ENCODE results near the gene MAGI3.
A peak's percentile ranks its signal among the peaks of the same experiment; 100 is the strongest.

MAGI3 gene

DNA sequence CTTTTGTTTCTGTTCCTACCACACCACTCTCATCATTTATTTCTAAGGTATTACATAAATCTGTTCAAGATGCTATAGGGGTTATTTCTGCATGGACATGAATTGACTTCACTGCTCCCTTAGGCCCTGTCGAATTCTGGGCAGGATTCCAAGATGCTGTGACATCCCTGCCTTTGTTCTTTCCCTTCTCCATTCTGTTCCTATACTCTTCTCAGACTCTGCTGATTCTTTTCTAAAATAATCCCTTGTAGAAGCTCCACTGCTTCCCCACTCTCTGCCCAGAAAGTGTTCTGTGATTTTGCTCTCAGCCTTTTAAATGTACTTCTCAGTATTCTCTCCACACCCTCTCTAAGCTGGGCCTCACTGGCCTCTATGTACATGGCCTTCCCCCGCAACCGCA, 269.8 kb downstream of the MAGI3 start:
- DNase-seq, result no peak

DNA sequence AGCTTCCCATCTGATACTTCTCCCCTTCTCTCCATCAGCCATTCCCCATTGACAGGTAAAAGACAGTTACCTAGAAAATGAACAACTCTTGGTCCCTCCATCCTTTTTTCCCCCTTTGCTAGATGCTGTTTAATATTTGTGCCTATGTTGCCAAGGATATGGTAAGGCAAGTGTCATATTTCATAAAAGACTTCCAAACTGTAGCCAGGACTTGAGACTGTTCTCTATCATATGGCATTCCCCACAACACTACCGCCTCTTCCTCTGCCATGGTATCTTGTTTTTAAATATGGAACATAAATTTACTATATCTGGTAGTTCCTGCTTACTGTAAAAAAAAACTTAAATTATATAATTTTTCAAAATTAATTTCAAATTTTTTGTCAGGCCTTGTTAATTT, 271.8 kb downstream of the MAGI3 start:
- DNase-seq, result no peak

DNA sequence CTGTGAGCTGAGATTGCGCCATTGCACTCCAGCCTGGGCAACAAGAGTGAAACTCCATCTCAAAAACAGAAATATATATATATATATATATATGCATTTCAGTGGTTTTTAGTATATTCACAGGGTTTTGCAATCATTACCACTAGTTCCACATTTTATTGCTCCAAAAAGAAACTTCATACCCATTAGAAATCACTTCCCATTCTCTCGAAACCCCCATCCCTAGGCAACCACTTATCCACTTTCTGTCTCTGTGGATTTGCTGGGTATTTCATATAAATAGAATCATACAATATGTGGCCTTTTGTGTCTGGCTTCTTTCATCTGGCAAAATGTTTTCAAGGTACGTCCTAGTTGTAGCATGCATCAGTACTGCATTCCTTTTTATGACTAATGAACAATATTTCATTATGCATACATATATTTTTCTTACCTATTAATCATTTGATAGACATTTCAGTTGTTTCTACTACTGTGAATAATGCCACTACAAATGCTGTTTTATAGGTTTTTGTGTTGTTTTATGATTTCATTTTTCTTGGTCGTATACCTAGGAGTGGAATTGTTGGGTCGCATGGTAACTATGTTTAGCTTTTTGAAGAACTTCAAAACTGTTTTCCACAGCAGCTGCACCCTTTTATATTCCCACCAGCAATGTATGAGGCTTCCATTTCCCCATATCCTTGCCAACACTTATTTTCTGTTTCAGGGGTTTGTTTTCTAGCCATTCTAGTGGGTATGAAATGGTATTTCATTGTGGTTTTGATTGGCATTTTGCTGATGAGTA, 273.0 kb downstream of the MAGI3 start:
- DNase-seq, result peak; percentile 90

DNA sequence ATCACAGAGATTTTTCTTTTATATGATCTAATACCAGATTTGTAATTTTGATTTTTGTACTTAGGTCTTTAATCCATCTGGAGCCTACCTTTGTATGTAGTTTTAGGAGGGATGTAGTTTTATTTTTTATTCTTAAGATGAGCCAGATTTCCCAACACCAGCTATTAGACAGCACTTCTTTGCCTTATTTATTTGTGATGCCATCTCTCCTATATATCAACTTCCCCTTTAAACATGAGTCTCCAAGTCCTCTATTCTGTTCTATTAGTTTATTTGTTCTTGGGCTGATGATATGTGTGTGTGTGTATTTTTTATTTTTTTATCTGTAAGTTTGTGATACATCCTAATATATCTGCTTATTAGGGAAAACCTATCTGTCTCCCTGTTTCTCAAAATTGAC, 274.8 kb downstream of the MAGI3 start:
- DNase-seq, result no peak

DNA sequence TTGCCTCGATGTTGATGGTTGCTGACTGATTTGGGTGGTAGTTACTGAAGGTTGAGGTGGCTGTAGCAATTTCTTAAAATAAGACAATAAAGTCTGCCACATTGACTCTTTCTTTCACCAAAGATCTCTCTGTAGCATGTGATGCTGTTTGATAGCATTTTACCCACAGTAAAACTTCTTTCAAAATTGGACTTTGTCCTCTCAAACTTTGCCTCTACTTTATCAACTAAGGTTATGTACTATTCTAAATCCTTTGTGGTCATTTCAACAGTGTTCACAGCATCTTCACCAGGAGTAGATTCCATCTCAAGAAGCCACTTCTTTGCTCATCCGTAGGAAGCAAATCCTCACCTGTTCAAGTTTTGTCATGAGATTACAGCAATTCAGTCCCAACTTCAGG, 275.8 kb downstream of the MAGI3 start:
- no peak for DNase-seq

DNA sequence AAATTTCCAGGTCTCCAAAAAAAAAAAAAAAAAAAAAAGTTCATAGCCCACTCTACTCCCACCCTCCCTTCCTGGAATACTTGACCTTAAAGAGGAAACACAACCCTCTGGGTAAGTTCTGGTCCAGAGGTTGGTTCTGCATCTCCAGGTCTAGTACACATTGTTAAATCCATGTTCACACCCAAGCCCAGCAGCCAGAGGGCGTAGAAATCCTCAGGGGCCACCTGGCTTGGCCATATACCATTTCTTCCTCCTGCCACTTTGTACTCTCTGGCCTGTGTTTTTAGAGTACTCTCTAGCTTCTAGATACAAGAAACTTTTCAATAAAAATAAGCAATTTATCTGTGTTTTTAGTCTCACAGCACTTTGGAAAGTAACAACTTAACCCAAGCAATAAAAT, 279.7 kb downstream of the MAGI3 start:
- no peak for DNase-seq

DNA sequence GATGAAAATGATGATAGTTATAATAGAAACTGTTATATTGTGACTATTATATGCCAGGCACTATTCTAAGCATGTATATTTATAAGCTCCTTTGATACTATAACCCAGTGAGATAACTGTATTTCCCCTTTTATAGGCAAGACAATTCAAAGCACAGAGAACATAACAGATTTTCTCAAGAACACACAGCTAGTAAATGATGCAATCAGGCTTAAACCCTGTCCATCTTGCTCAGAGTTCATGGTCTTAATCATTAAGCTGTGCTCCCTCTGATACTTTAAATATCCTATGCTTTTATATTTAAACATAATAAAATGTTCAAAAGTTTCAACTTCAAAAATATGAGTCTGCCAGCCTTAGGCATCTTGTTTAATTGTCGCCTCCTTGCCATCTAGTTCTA, 280.3 kb downstream of the MAGI3 start:
- DNase-seq, result no peak

DNA sequence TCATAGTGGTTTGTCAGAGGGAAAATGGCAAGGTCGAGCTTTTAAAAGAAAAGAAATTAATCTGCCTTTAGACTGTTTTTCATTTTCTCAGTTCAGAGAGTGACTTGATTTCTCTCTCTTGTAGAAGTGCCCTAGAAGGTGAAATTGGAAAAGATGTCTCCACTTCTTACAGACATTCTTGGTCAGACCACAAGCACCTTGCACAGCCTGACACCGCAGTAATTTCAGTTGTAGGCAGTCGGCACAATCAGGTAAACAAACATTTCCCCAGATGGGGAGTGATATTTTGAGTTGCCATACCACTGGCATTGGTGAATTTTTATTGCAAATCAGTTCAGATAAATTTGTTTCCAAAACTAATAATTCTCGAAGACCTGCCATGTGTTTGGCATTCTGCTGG, 282.2 kb downstream of the MAGI3 start:
- no peak for DNase-seq

DNA sequence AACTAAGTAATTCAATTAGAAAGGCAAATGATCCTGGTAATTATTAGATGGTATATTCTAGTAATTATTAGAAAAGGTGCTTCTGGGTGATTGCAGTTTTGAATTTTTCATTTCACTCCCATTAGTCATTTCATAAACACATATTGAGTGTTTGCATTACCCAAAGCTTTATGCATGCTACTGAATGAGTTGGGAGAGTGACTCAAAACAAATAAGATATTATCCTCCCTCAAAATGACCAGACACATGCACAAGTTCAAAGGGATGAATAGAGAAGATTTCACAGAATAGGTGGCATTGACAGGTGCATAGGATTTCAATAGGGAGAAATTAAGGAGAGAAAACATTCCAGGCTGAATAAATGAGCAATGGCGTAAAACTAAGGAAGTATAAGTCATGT, 284.3 kb downstream of the MAGI3 start:
- DNase-seq, result no peak

DNA sequence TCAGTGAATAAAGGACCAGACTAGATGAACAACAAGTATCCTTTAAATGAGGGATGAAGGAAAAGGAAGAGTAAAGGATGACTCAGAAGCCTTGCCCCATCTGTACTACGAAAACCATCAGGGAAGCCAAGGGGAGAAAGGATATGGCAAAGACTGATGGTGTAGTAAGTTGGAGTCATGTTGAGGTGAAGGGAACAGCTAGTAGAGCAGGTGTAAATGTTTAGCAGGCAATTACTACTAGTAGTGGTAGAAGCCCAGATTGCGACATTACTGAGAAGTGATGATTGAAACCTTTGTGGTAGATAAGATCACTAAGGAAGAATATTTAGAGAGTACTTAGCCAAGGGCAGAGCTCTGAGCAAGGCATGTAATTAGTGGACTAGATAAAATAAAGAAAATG, 285.0 kb downstream of the MAGI3 start:
- no peak for DNase-seq

DNA sequence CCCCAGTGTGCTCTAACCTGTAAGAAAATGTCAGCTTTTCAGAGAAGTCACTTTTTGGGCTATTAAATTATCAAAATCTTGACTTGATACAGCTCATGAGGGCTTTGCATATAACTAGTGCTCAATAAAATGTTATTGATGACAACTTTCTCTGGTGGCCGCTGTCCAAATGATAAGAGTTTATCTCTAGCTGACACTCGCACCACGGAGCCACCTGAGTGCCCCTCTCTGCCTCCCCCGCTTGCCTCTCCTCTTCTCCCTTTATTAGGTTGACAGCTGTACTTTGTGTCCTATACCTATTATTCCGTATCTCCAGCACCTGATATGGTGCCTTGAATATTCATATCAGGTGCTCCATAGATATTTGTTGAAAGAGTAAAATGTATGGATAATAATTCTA, 286.2 kb downstream of the MAGI3 start:
- no peak for DNase-seq

DNA sequence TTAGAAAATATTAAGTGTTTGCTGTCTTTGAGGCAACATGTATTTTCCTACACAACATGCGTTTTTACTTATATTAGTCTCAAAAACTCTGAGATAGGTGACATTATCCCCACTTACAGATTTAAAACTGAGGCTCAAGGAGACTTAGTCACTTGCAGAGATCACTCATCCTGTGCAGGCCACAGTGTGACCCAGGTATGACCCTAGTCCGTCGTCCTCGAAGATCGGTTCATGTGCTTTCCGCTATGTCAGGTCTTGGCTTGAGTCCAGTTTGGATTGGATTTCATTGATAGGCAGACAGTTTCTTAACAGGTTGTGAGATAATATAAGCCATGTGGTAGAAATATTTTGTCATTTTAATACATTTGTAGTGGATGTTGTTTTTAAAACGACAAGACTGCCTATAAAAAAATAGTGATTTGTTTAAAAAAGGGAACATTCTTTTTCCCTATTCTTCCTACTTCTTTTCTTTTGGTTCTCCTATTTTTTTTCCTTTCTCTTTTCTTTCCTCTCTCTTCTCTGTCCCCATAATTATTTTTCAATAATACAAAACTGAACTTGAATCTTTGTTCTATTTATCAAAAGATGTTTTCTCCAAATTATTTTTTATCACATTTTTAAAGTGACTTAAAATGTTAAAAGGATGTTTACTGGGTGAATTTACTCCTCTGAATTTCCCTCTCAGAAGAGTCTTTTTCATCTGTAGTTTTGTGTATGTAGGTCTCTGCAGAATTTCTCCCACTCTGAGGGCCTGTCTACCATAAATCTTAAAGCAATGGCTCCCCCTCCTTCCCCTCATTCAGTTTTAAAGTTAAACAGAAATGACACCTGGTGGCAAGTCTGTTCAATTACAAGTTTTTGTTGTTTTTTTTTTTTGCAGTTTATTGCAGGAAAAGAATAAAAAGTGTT, 287.2 kb downstream of the MAGI3 start:
- peak; percentile 52 for DNase-seq

DNA sequence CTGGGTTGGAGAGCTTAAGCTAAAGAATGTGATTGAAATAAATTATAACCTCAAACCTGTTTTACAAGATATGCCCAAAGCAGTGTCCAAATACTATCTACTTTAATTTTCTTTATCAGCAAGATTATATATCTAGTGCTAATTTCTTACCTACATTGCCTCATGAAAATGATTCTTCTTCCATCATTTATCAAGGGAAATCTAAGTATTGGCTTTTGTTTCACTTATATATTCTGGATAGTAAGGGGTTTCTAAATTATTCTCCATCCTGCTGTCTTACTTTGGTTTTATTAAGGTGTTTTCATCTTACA, 287.8 kb downstream of the MAGI3 start:
- DNase-seq, result no peak

DNA sequence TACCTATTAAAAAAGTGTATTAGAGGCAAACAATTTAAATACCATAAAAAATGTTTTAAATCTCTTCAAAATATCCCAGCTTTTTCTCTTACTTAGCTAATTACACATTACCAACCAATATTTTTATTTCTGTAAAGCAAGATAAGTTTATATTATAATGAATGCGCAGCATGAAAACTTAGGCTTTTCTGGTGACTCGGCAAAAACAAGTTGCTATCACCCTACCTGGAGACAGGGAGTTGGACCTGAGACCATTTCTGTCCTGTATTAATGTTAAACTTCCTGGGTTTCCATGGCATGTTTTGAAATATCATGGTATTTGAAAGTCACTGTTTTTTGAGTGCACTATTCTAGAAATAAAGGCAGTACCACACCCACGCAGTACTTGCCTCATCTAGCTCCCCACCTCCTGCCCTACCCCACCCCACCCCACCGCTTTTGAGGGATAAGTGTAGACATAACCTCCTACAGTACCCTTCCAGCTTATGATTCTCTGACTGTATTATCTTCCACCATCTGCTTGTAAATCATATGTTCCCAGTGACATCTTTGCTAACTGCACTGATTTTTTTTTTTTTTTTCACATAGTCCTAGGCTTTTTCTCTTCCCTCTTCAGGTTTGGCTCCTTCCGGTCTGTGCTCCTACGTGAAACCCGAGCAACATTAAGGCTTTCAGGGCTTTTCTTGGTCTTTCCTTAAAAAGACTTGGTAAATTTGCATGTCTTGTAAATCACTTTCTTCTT, 291.5 kb downstream of the MAGI3 start:
- DNase-seq, result no peak

DNA sequence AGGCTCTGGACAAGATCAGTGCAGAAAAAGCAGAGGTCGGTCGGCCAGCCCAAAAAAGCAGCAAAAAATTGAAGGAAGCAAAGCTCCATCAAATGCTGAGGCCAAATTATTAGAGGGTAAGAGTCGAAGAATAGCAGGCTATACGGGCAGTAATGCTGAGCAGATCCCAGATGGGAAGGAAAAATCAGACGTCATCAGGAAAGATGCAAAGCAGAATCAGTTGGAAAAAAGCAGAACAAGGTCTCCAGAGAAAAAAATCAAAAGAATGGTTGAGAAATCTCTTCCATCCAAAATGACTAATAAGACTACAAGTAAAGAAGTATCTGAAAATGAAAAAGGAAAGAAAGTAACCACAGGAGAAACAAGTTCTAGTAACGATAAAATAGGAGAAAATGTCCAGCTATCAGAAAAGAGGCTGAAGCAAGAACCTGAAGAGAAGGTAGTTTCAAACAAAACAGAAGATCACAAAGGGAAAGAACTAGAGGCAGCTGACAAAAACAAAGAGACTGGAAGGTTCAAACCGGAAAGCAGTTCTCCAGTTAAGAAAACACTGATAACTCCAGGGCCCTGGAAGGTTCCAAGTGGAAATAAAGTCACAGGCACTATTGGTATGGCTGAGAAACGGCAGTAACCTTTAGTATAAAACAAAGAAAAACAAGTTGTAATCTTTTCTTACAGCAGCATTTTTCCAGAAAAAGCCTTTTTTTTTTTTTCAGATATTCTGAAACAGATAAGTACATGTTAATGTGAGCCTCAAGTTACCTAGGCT, 293.3 kb downstream of the MAGI3 start:
- DNase-seq, result peak; percentile 69

DNA sequence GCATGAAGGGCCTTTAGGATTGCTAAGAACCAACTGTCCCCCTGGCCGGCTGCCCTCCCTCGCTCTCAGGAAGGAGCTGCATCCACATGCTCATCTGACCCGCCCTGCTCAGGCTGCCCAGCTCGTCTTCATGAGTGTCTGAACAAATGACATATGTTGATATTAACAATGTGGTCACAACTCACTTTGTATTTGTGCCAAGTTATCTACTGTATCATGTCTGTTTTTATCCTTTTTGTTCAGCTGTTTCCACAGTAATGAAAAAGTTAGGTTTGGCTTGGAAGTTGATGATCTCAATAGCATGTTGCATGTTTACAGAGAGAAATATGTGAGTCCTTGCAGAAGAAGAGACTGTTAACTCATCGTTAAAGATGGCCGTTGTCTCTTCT, 293.8 kb downstream of the MAGI3 start:
- no peak for DNase-seq

DNA sequence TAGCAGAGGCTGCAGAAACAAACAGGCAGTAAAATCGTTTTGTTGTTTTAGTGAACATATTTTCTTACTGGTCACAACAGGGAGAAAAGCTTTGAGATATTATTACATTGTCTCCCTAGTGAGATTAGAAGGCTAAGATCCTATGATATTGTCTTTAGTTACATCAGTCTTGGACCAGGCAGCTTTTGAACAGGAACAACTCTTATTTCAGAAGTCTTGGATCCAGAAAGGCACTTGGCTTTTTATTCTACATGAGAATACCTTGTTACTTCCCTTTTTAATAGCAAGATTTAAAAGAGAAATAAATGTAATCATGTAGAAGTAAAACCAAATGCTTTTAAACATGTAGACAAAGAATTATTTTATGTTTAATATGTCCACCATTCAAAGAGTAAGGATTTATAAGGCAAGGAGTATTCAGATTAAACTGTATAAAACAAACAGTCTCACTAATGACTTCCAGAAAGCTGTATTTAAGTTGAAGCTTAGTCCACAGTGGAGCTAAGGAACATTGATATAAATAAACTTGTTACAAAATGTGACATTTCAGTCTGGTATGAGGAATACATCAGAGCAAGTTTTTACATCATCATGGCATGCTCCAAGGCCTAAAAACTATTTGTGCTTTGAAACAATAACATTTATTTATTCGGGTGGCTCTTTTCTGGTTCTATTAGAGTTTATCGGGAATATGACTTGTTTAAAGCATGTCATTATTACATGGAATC, 296.7 kb downstream of the MAGI3 start:
- DNase-seq, result no peak

DNA sequence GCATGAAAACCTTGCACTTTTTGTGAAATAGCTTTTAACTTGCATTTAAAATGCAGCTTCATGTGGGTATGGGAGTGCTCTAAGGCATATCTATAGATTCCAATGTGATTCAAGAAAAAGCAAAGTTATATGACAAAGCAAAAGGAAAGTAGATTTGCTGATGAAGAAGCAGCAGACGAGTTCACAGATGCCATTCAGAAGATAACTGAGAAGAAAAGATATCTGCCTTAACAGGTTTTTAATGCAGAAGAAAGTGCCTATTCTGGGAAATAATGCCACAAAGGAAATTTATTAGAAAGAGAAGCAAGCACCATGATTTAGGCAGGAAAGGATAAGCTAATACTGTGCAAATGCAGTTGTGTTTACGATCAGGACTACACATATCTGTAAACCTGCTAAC, 300.9 kb downstream of the MAGI3 start:
- DNase-seq, result no peak

DNA sequence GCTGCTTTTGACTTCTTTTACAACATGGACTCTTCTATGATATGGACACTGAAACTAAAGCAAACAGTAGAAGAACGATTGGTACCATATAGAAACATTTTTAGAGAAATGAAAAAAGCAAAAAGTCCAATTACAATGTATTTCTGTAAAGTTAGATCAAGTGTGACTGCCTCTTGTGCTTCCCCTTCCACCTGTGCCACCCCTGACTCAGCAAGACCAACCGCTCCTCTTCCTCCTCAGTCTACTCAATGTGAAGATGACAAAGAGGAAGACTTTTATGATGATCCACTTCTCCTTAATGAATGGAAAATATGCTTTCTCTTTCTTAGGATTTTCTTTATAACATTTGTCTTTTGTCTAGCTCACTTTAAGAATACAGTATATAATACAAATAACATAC, 302.0 kb downstream of the MAGI3 start:
- DNase-seq, result no peak

DNA sequence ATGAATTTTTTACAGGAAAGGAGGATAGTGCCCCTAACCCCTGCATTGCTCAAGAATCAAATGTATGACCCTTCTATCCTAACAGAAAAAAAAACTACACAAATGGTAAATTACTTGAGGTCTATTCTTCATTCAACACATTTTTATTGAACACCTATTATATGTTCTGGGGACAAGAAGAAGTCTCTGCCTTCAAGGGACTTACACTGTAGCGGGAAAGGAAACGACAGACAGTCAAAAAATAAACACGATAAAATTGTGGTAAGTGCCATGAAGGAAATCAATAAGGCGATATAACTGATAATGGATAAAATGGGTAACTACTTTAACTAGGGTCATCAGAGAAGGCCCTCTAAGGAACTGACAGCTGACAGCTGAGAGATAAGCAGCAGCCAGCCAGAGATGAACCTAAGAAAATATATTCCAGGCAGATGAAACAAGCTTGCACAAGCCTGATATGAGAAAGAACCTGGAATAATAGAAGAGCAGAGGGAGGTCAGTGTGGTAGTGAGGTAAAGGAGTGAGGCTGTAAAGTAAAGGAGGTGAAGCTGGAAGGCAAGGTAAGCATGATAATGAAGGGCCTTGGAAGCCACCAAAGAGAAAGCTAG, 302.6 kb downstream of the MAGI3 start:
- DNase-seq, result no peak

DNA sequence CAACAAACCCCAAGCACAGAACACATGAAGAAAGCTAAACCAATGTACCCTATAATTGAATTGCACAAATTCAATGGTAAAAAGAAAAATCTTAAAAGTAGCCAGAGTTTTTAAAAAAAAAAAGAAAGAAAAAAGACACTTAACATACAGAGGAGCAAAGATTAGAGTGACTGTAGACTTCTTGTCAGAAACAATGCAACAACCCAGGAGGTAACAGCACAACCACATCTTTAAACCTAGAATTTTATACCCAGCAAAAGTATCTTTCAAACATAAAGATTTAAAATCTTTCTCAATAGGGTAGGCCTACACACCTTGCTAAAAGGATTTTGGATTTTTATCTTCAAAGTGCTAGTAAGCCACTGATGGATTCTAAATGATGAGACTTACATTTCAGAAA, 304.6 kb downstream of the MAGI3 start:
- no peak for DNase-seq

DNA sequence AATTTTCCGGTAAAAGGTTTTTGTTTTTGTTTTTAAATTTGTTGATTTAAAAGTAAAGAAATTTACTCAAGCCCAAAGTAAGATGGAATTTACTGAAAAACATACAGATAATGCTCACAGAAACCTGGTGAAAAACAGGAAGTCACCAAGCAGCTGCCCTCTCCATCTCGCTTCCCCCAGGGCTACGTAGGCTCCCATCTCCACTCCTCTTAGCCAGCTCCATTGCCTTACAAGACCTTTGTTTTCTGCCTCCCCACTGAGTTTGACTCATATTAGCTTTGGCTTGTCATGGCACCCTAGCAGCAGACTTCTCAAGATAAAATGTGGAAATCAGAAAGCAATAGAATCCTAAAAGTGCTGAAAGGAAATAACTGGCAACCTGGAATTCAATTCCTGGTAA, 311.1 kb downstream of the MAGI3 start:
- peak; percentile 21 for DNase-seq

Data from suppressor macrophage treated with lipopolysaccharide for 4 hours (primary cell).